ENCODE data around the gene SLC45A1. TPM values are rescaled to one million over a fixed set of nuclear protein-coding genes. Genes with fewer than 3 reads are reported as not detected.

Gene SLC45A1
- total RNA-seq, 4 donors from 2014 or later = 0.76 to 1.6 (median 0.86) TPM

DNA sequence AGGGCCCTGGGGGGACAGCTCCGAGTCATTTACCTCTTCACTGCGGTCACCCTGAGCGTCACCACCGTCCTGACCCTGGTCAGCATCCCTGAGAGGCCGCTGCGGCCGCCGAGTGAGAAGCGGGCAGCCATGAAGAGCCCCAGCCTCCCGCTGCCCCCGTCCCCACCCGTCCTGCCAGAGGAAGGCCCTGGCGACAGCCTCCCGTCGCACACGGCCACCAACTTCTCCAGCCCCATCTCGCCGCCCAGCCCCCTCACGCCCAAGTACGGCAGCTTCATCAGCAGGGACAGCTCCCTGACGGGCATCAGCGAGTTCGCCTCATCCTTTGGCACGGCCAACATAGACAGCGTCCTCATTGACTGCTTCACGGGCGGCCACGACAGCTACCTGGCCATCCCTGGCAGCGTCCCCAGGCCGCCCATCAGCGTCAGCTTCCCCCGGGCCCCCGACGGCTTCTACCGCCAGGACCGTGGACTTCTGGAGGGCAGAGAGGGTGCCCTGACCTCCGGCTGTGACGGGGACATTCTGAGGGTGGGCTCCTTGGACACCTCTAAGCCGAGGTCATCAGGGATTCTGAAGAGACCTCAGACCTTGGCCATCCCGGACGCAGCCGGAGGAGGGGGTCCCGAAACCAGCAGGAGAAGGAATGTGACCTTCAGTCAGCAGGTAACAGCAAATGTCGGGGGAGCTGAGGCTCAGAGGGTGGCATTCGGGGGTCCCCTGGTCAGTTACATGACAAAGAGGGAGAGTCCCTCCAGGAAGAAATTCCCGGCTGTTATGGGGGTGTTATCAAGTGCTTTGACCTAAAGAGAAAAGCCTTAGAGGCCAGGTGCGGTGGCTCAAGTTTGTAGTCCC, 12.6 kb downstream of the SLC45A1 start:
- no peak for TF ChIP-seq CTCF (IDR thresholded peaks at IDR 0.05)
- WGBS = 93% methylated on average over 33 of the region's 47 CpGs

GRCh38 chr1:8332806-8333205, 14.9 kb downstream of the SLC45A1 start:
- WGBS = 87% methylated on average over 16 of the region's 16 CpGs

More for the DNA sequence above, 12.6 kb downstream of the SLC45A1 start:
- Histone ChIP-seq H3K4me1 (no peaks in the 10 kb centered on the region), H3K4me3 (no peak overlapping the region), H3K27me3 (no peaks in the 10 kb centered on the region), H3K9me3 (no peaks in the 10 kb centered on the region), H3K36me3 (no peaks in the 10 kb centered on the region), H3K27ac (no peak overlapping the region)
- DNase-seq (ENCODE audit: low spot score in 2 of 2) = no peak

GRCh38 chr1:8333246-8333987, 15.5 kb downstream of the SLC45A1 start:
- H3K4me1 ChIP-seq = no peaks in the 10 kb centered on the region
- no peak for DNase-seq (ENCODE audit: low spot score in 2 of 2)
- no peaks in the 10 kb centered on the region for H3K27me3 ChIP-seq
- H3K4me3 ChIP-seq = no peak overlapping the region
- H3K9me3 ChIP-seq = no peaks in the 10 kb centered on the region
- H3K27ac ChIP-seq = no peak overlapping the region
- TF ChIP-seq POLR2A (IDR thresholded peaks at IDR 0.05) (no peak), POLR2AphosphoS5 (IDR thresholded peaks at IDR 0.05) (no peak), CTCF (IDR thresholded peaks at IDR 0.05) (no peak), EP300 (IDR thresholded peaks at IDR 0.05) (no peak)
- 90% methylated on average over 16 of the region's 16 CpGs for WGBS
- H3K36me3 ChIP-seq = no peaks in the 10 kb centered on the region

More at GRCh38 chr1:8332806-8333205, 14.9 kb downstream of the SLC45A1 start:
- Histone ChIP-seq H3K4me3 (no peak overlapping the region), H3K4me1 (no peaks in the 10 kb centered on the region), H3K27me3 (no peaks in the 10 kb centered on the region), H3K36me3 (no peaks in the 10 kb centered on the region), H3K27ac (no peak overlapping the region), H3K9me3 (no peaks in the 10 kb centered on the region)
- TF ChIP-seq POLR2A (IDR thresholded peaks at IDR 0.05) = no peak
- no peak for TF ChIP-seq POLR2AphosphoS5 (IDR thresholded peaks at IDR 0.05)
- TF ChIP-seq CTCF (IDR thresholded peaks at IDR 0.05) = no peak
- TF ChIP-seq EP300 (IDR thresholded peaks at IDR 0.05) = no peak
- DNase-seq (ENCODE audit: low spot score in 2 of 2) = no peak

- 96% methylated on average over 24 of the region's 24 CpGs for WGBS
- Histone ChIP-seq H3K4me1 (no peaks in the 10 kb centered on the region), H3K27me3 (no peaks in the 10 kb centered on the region), H3K9me3 (no peaks in the 10 kb centered on the region), H3K4me3 (no peak overlapping the region), H3K36me3 (no peaks in the 10 kb centered on the region), H3K27ac (no peak overlapping the region)
- DNase-seq (ENCODE audit: low spot score in 2 of 2) = no peak
- TF ChIP-seq POLR2A (IDR thresholded peaks at IDR 0.05) = no peak
- TF ChIP-seq EP300 (IDR thresholded peaks at IDR 0.05) = no peak
- TF ChIP-seq CTCF (IDR thresholded peaks at IDR 0.05) = no peak
- no peak for TF ChIP-seq POLR2AphosphoS5 (IDR thresholded peaks at IDR 0.05)
These were observed 16.4 kb downstream of the SLC45A1 start for GRCh38 chr1:8334106-8334851.

All from suprapubic skin (tissue), 4 donors.